HG02884 (cell line): Measurements from ENCODE around the gene CHN1.

Experiments
- ATAC-seq: cut with Tn5 transposase; IDR thresholded peaks from one replicate; pipeline ENCODE4 v1.9.1; 2021; ENCODE audit warnings: mild to moderate bottlenecking, moderate library complexity; ENCODE audit not compliant: unreplicated experiment

Gene CHN1

DNA sequence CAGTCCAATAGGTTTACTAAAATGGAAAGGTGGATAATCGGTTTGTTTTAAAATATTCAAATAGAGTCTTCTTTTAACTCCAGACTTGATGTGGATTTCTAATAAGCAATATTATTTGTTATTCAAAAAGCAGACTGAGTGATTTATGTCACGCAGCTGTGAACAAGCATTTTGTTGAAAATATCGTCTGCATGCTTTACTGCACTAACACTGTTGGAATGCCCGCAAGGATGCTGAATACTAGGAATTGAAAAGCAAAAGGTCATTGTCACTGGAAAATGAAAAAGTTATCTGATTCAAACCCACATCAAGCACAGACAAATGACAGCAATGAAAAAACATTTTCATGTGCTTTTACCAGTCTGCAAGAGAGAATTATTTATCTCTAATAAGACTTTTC, 31.1 kb downstream of the CHN1 start:
- no peak for ATAC-seq

DNA sequence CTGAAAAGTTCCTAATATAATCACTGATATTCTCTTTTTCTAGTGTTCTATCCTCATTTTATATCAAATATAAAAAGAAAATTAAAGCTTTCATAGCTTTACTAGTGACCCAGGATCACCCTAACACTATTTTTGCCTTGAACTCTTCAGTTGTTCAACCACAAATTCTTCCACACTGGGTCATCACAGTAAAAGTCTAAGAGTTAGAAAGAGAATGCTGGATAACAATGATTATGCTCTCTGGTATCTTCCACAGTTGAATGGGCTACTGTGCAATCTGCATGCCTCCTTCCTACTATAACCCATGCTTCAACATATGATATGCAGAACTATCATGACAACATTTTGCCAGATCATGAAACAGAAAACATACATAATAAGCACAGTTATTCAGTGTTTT, 32.3 kb downstream of the CHN1 start:
- ATAC-seq = no peak

DNA sequence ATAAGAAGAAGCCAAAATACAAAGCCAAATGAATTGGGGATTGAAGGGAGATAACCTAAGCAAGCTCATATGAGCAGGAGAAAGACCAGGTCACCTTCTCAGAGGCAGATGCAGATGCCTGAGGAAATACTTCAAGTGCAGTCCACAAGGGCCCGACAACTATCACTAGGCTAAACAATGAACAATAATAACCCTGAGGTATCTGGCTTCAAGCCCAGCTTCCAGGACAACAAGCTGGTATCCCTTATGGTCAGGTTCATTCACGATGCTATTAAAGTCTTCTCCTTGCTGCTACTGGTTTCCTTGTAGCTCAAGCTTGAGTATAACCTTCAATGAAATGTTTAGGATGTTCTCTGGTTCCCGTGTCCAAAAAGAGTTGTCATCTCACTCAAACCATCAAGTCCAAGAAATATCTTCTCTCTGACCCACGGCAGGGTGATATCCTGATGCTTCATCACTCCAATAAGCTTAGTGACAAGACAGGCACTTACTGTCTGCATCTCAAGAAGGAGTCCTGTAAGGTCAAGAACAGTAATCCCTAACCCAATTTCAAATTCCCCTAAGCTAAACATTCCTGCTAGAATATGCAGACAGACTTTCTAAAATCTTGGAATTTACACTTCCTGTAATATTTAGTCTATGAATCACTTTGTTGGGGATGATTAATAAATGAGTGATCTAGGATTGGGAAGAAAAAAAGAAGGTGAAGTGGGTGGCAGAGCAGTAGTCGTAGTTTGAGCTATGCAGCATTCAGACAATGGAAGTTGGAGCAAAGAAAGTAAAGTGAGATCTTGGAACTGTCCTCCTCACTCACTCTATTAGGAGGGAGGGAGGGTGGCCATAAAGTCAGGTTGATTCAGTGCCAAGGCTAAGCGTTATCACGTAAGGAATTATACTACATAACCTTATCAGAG, 33.1 kb downstream of the CHN1 start:
- no peak for ATAC-seq

DNA sequence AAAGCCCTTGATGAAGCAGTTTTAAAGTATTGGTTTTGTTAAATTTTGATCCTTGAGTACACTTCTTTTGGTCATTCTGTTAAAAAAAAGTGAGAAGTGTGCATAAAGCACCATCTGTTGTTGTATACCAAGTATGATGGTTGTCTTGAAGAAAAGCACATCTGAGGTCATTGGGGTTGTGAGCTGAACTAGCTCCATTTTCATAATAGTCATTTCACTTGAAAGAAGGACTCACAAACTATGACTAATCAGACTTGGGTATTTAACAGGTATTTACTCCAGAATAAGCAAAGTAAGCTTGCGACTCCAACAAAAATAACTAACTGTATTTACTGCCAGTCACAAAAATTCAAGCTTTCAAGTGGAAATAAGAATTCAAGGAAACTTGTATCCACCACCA, 35.1 kb downstream of the CHN1 start:
- ATAC-seq = no peak

DNA sequence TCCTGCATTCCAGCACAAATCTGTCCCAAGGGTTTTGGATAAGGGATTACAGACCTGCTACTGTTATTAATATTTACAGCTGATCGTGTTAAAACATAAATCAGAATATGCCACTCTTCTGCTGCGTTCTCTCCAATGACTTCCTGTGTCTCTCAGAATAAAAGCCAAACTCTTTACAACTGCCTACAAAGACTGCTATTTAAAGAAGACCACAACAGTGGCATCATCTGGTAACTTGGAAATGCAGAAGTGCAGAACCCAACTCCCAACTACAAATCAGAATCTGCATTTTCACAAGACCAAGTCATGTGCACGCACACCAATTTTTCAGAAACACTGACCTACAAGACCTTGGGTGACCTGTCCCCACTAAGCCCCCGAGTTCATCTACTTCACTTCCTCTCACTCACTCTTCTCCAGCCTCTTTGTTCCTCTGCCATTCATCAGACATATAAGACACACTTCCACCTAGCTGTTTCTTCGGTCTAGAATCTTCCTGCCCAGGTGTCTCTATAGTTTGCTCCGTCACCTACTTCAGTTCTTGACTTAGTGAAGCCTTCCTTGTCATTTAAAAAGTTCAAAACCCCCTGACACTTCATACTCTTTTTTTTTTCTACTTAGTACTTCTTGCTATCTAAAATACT, 36.0 kb downstream of the CHN1 start:
- no peak for ATAC-seq

DNA sequence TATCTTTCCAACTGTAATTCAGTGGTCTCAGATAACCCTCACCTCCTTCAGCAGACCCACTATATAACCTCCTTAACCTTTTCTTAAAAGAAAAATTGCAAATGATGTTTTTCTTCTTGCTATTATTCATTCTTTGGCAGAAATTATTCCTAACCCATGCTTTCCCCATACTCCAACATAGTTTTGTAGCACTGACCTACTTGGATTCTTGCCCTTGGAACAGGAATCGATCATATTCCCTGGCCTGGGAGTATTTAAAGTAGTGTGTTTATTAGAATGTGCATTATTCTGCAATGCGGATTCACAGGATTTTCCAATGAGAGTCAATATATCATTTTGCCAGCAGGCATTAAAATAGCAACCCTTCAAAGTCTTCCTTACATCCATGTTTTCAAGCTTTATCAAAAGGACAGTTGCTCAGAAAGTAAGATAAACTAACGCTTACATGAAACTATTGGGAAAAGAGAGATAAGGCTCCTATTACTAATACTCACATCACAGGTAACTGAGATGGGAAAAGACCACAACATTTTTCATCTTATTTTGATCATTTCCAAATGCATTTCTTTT, 37.4 kb downstream of the CHN1 start:
- ATAC-seq = no peak

DNA sequence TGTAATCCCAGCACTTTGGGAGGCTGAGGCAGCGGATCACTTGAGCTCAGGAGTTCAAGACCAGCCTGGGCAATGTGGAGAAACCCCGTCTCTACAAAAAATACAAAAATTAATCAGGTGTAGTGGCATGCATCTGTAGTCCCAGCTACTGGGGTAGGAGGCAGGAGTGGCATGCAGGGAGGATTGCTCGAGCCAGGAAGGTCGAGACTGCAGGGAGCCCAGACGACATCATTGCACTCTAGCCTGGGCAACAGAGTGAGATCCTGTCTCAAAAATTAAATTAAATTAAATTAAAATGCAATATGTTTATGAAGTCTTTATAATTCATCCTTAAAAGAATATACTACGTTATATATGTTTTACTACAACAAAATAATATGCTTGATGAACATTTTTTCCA, 38.1 kb downstream of the CHN1 start:
- ATAC-seq = no peak

DNA sequence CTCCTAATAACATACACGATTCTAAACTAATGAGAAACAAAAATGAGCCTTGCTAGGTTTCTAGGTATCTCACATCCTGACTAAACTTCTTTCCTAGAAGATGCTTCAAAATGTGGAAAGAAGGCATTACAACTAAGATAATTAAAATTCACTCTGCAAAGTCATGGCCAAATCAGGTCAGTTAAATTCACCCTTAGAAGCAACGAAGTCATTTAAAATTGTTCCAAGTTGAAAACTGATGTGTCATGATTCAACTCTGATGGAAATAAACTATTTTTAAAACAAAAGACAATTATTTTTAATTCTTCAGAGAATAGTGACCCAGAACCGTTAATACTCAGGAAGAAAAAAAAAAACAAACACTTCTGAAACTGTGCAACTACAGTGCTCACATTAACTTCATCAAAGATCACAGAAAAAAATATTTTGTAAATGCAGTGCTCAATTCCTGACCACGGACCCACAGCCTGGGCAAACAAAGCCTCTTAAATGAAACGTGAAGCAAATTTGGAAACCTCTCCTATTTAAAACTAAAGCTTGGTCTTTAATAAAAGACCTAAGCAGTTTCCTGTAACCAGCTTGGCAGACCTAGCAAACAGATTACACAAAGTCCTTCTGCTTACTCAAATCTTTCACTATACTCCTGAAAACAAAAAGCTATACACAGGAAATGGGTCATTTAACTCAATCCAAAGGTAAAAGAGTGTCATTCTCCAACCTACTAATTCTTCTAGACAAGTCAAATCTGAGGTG, 39.0 kb downstream of the CHN1 start:
- ATAC-seq = no peak

DNA sequence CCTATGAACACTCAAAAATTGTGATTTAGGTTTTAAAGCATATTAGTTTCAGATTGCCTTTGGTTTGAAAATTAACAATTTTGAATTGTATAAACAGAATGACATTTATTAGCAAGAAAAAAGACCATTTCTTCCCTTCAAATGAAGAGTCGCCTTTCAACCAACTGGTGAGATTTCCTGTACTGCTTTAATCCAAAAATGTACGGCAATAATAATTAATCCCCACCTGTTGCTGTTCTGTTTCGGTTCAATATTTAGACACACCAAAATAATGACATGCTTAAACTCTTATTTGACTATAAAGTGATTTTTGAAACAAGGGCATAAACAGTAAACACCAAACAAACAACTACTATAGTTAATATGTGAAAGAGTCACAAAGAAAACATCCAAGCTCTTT, 39.6 kb downstream of the CHN1 start:
- ATAC-seq = no peak

DNA sequence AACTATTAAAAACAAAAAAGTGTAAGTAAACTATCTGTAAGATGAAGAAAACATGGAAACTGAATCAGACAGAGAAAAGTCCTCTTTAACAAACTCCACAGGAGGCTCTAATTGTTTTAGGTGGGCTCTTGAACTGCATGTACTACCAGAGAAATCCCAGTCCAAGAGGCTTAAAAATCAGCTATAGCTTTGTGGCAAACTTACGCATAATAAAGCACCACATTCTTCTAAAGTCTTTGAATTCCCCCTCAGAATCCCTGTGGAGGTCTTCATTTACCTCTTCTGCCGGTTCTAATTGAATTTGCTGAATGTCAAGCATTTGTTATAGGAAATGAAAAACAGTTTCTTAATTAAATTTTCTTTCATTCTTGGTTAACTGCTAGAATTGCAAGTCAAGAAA, 40.8 kb downstream of the CHN1 start:
- ATAC-seq = no peak

DNA sequence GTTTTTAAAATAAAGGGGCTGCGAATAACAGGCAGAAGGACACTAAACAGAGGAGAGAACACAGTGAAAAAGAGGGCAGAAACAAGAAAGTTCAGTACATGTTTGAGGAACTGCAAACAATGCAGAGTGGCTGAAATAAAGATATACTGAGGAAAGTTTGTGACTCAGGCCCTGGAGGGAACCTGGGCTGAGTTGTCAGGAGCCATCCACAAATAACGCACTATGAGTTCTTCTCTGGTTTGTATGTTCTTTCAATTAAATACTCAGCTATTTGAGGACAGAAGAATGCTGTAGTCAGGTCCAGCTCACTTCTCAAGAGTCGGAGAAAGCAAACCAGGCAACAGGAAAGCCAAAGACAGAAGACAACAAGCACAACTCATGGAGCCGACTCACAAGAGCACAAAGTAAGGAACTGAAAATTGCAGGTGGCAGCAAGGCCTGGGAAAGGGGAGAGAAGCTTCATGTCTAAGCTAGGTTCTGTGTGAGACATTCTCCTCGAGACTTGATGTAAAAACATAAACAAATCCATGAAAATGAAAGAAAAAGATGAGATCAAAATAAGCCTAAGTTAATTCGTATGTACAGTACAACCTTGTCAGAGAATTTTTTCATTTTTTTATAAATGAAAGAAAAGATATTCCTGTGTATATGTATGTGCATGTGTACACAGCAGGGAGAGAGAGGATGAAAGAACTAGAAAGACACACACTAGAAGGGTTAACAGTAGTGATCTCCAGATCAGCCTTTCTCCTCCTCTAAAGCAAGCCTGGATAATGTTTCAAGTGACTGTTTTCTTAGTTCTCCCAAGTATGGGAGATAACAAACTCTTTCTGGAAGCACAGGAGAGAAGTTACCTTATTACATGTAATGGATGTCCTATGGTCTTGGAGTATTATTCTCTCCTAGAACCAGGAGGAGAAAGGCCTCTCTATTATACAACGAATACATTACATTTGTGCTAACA, 41.5 kb downstream of the CHN1 start:
- no peak for ATAC-seq

DNA sequence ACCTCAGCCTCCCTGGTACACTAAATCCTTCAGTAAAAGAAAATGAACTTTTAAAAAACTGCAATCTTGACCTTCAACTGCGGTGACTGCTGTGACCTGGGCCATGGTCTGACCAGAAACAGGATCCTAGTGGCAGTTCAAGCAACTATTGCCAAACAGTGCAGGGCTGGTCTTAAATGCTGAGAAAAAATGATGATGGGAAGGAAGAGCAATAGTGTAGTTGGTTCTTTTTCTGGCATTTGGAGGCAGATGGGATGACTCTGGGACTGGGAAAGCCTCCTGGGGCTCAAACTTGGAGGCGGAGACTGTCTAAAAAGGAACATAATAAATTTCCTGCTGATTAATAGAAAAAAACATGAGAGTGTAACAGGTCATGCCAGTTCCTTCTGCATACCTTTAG, 45.4 kb downstream of the CHN1 start:
- no peak for ATAC-seq

DNA sequence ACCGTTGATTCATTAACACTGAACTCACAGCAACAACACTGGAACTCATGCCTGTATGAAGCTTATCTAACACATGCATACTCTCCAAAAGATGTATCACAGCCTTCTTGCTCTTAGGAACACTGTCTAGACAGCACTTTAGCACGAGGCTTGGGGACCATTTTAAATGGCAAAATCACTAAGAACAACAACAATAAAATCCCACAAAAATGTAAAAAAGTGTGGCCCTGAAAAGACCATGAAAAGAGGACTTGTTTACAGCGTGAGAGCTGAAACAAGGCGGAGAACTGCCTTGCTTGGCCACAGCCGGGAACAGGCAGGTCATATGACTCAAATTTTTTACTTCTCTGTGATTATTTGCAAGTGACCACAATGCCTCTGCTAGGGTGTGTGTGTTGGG, 48.1 kb downstream of the CHN1 start:
- ATAC-seq = no peak

DNA sequence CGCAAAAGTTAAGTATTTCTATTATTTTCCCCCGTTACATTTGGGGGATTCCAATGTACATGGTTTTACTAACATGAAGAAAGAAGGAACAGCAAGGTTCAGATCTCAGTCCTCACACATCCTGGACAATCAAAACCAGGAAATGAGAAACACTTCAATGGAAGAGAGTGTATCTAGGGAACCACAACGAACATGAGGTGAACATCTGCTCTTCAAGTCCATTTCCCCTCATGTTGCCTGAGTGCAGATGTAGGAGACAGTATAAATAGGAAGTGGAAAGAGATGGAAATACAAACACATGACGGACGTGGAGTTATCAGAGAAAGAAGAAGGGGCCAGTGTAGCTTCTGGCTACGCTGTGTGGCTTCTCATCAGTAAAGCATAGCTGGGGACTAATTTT, 52.6 kb downstream of the CHN1 start:
- no peak for ATAC-seq

DNA sequence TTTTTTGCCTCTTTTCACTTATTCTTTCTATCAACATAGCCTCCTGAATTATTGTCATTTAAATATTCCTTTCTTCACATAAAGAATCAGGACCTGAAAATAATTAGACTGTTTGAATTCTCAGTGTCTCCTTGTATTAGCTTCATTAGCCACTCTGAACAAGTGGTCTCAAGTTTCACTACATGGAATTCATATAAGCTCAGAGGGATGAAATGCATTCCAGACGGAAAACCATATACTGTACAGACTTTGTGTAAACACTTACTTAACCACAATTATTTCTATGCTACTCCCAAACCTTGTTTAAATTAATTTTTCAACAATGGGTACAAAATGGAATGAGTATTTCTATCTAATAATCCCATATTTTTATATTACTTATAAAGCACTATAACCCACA, 53.4 kb downstream of the CHN1 start:
- no peak for ATAC-seq

DNA sequence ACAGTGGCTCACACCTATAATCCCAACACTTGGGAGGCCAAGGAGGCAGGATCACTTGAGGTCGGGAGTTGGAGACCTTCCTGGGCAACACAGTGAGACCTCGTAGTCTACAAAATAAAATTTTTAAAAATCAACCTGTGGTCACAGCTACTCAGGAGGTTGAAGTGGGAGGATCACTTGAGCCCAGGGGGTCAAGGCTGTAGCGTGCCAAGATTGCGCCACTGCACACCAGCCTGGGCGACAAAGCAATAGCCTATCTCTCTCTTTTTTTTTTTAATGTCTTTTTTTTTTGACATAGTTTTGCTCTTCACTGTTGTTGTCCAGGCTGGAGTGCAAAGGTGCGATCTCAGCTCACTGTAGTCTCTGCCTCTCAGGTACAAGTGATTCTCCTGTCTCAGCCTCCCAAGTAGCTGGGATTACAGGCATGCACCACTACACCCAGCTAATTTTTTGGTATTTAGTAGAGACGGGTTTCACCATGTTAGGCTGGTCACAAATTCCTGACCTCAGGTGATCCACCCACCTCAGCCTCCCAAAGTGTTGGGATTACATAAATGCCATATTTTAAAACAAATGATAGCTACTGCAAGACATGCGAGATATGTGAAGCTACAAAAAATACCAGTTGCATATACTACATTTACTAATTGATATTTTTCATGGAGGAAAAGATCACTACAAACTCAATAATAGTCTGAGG, 55.0 kb downstream of the CHN1 start:
- ATAC-seq = no peak

DNA sequence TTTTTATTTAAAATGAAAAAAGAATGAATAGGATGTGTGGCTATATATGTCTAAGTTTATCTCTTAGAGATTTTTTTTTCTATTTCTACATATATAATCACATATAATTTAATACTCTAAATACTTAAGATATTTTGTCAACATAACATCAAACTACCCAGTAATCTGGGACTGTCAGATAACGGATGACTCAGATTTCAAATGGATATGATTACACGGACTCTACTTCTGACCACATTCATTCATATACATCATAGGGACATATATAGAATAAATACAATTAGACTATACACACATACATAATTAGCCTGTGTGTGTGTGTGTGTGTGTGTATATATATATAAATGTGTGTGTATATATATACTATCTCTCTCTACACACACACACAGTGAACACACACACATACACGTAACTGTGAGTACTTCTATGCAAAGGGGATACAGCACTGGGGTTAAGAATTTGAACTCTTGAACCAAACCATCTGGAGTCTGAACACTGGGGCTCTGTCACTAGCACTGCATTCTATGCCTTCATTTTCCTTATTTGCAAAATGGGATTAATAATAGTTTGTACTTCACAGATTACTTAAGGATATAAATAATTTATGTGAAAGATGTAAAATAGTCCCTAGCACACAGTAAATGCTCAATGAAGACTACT, 59.5 kb downstream of the CHN1 start:
- no peak for ATAC-seq

DNA sequence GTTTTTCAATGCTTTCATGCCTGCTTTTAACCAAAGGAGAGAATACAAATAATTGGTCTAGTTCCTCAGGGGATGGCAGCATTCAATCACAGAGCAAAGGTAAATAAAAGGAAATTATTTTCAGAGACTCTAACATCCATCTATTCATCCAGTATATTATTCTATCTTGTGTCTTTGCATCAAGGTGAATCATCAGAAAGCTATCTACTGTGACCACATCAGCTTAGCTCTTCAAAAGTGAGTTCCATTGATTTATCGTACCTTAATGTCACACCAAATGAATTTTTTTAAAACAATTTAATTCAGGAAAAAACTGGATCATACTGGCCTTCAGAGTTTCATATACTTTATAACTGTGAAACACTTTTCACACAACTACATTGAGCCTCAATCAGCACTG, 66.1 kb downstream of the CHN1 start:
- ATAC-seq = no peak

DNA sequence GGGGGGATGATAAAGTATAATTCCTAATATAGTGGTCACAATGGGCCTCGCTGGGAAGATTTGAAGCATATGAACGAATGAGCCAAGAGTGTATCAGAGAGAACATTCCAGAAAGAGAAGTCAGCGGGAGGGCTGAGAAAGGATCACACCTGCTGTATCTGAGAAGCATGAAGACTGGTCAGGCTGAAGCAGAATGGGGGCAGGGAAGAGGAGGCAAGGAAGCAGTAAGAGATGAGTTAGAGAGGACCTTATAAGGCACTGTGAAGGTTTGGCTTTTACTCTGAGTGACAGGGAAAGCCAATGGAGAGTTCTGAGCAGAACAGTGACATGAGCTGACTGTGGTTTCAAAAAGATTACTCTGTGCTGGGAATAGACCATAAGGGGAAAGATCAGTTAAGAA, 73.5 kb downstream of the CHN1 start:
- no peak for ATAC-seq
